OCI-LY3 (cell line): ENCODE data around the gene EFEMP1.

Experiments used
- H2AFZ ChIP-seq: fragments of 200-600, 300-600 bp; shearing (Covaris generic); 2 replicates; pipeline ENCODE4 v1.6.0; 2014; ENCODE audit warnings: antibody characterized with exemption, low read depth, low read length
- H3K27ac ChIP-seq: fragments of 200-600, 300-600 bp; sonication (generic); 2 replicates; pipeline ENCODE4 v1.5.1; 2014; ENCODE audit warnings: mild to moderate bottlenecking, low read length, moderate library complexity, mixed read lengths
- H3K27me3 ChIP-seq: fragments of 200-600, 300-600 bp; sonication (generic); 2 replicates; pipeline ENCODE4 v1.6.1; 2014; ENCODE audit warnings: low read depth, low read length, mixed read lengths
- H3K36me3 ChIP-seq: fragments of 200-600, 300-600 bp; sonication (generic); replicated peaks from 2 replicates; pipeline ENCODE3; 2014; ENCODE audit warnings: low read depth, low read length, mixed read lengths
- H3K4me1 ChIP-seq: fragments of 300-600, 200-600 bp; sonication (generic); 2 replicates; pipeline ENCODE4 v1.6.1; 2014; ENCODE audit warnings: low read length, mixed read lengths
- H3K4me2 ChIP-seq: fragments of 200-600, 300-600 bp; sonication (generic); 2 replicates; pipeline ENCODE4 v1.6.1; 2014; ENCODE audit warnings: low read length, mixed read lengths
- H3K4me3 ChIP-seq: fragments of 300-600, 200-600 bp; sonication (generic); 2 replicates; pipeline ENCODE4 v1.5.1; 2014; ENCODE audit warnings: antibody characterized with exemption, mild to moderate bottlenecking, low read length, moderate library complexity
- H3K79me2 ChIP-seq: fragments of 300-600, 200-600 bp; shearing (Covaris generic); 2 replicates; pipeline ENCODE4 v1.6.1; 2014; ENCODE audit warnings: mild to moderate bottlenecking, low read length, mixed read lengths
- H3K9ac ChIP-seq: fragments of 300-600, 200-600 bp; shearing (Covaris generic); 2 replicates; pipeline ENCODE4 v1.6.0; 2014; ENCODE audit warnings: mild to moderate bottlenecking, low read length, moderate library complexity
- H3K9me3 ChIP-seq: fragments of 200-600, 300-600 bp; shearing (Covaris generic); 2 replicates; pipeline ENCODE4 v1.6.1; 2014; ENCODE audit warnings: low read length, mixed read lengths; ENCODE audit not compliant: insufficient read depth
- H4K20me1 ChIP-seq: fragments of 200-600, 300-600 bp; sonication (generic); 2 replicates; pipeline ENCODE4 v1.6.1; 2016; ENCODE audit warnings: low read length, mixed read lengths; ENCODE audit not compliant: insufficient read depth
- CTCF ChIP-seq: fragments of 200-600, 300-600 bp; sonication (generic); IDR thresholded peaks from 2 replicates; pipeline ENCODE4 v1.5.1; 2014; ENCODE audit warnings: antibody characterized with exemption, low read length, low read depth
- EZH2phosphoT487 ChIP-seq: fragments of 200-600 bp; shearing (Covaris generic); IDR thresholded peaks from 2 replicates; pipeline ENCODE4 v1.6.1; 2018; ENCODE audit warnings: antibody characterized with exemption, mixed run types, low read depth

EFEMP1 gene

GRCh38 chr2:55910077-55910476 lies 13.5 kb downstream of the EFEMP1 start:
- Histone ChIP-seq H3K9me3 (no peaks in the 10 kb centered on the region), H3K4me2 (no peak overlapping the region), H2AFZ (no peak overlapping the region), H3K4me1 (peaks cover 10% of the 10 kb centered on the region), H3K27me3 (no peaks in the 10 kb centered on the region), H4K20me1 (no peaks in the 10 kb centered on the region), H3K4me3 (no peak overlapping the region), H3K9ac (no peak overlapping the region), H3K79me2 (no peaks in the 10 kb centered on the region), H3K36me3 (no peaks in the 10 kb centered on the region), H3K27ac (no peak overlapping the region)
- TF ChIP-seq EZH2phosphoT487: no peak
- TF ChIP-seq CTCF: no peak

DNA sequence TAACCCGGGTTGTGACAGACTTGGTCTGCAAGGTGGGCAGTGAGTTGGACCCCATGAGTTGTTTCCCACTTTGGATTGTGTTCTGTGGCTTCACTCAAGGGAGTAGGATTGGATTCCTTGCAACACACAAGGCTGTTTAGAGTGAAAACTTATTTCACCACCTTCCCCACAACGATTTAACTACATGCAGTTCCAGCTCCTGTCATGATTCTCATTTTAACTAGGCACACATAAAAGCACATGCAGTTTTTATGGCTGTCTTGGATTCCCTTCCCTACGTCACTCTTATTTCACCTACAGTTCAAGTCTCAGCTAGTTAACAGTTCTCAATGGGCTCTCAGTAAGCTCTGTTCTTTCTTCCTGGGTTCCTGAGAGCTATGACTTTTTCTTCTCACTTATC lies 15.9 kb downstream of the EFEMP1 start:
- H3K9me3 ChIP-seq: no peaks in the 10 kb centered on the region
- no peaks in the 10 kb centered on the region for H3K79me2 ChIP-seq
- peaks cover 2% of the 10 kb centered on the region for H3K36me3 ChIP-seq
- H4K20me1 ChIP-seq: no peaks in the 10 kb centered on the region
- H3K9ac ChIP-seq: no peak overlapping the region
- H3K4me3 ChIP-seq: no peak overlapping the region
- H2AFZ ChIP-seq: no peak overlapping the region; the same call in 1 of the 2 replicates
- no peak overlapping the region for H3K27ac ChIP-seq
- TF ChIP-seq EZH2phosphoT487 (no peak), CTCF (no peak)
- no peak overlapping the region for H3K4me2 ChIP-seq
- H3K4me1 ChIP-seq: peaks cover 17% of the 10 kb centered on the region
- no peaks in the 10 kb centered on the region for H3K27me3 ChIP-seq

DNA sequence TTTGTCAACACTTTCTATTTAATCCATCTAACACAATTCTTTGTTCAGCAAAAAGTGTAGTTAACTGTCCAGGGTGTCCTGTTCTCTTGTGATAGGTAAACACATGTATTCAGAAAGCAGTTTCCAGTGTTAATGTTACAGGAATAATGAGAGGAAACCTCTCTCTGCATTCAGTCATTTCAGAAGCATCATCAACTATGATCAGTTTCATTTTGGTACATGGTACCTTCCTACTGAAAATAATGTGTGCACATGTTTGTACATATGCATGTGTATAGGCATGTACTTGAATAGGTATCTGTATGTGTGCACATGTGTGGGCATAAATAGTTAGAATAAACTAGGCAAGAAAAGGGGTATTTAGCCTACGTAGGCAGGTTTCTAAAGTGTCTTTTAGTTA lies 16.6 kb downstream of the EFEMP1 start:
- Histone ChIP-seq H3K4me1 (peaks cover 20% of the 10 kb centered on the region), H2AFZ (no peak overlapping the region), H3K4me2 (peak overlapping the region; percentile 41; the same call in 1 of the 2 replicates), H3K27me3 (no peaks in the 10 kb centered on the region), H3K36me3 (peaks cover 2% of the 10 kb centered on the region), H3K79me2 (no peaks in the 10 kb centered on the region), H3K4me3 (no peak overlapping the region), H3K27ac (no peak overlapping the region), H3K9me3 (no peaks in the 10 kb centered on the region), H4K20me1 (no peaks in the 10 kb centered on the region), H3K9ac (no peak overlapping the region)
- TF ChIP-seq CTCF (no peak), EZH2phosphoT487 (no peak)

GRCh38 chr2:55903727-55904126 lies 19.9 kb downstream of the EFEMP1 start:
- no peaks in the 10 kb centered on the region for H3K79me2 ChIP-seq
- H3K4me2 ChIP-seq: no peak overlapping the region
- H4K20me1 ChIP-seq: no peaks in the 10 kb centered on the region
- no peak overlapping the region for H3K4me3 ChIP-seq
- H3K9ac ChIP-seq: no peak overlapping the region
- no peak for TF ChIP-seq EZH2phosphoT487
- no peak overlapping the region for H2AFZ ChIP-seq
- H3K4me1 ChIP-seq: peaks cover 22% of the 10 kb centered on the region
- H3K9me3 ChIP-seq: no peaks in the 10 kb centered on the region
- no peaks in the 10 kb centered on the region for H3K27me3 ChIP-seq
- H3K36me3 ChIP-seq: peaks cover 2% of the 10 kb centered on the region
- no peak overlapping the region for H3K27ac ChIP-seq

GRCh38 chr2:55902971-55903370 lies 20.6 kb downstream of the EFEMP1 start:
- no peak overlapping the region for H2AFZ ChIP-seq
- no peak overlapping the region for H3K9ac ChIP-seq
- peaks cover 2% of the 10 kb centered on the region for H3K36me3 ChIP-seq
- H4K20me1 ChIP-seq: no peaks in the 10 kb centered on the region
- H3K4me1 ChIP-seq: peaks cover 22% of the 10 kb centered on the region
- TF ChIP-seq CTCF: no peak
- no peak for TF ChIP-seq EZH2phosphoT487
- no peak overlapping the region for H3K27ac ChIP-seq
- no peak overlapping the region; the same call in 1 of the 2 replicates for H3K4me2 ChIP-seq
- no peaks in the 10 kb centered on the region for H3K79me2 ChIP-seq
- no peaks in the 10 kb centered on the region for H3K27me3 ChIP-seq
- no peak overlapping the region for H3K4me3 ChIP-seq
- no peaks in the 10 kb centered on the region for H3K9me3 ChIP-seq
